ENCODE results near the gene PRDX2. TPM values are rescaled to one million over a fixed set of nuclear protein-coding genes. Genes with fewer than 3 reads are reported as not detected.

The PRDX2 gene
- total and polyA plus RNA-seq, 2 of the 4 experiments (the other 2 are of a cell fraction), result 371 to 378 TPM

DNA sequence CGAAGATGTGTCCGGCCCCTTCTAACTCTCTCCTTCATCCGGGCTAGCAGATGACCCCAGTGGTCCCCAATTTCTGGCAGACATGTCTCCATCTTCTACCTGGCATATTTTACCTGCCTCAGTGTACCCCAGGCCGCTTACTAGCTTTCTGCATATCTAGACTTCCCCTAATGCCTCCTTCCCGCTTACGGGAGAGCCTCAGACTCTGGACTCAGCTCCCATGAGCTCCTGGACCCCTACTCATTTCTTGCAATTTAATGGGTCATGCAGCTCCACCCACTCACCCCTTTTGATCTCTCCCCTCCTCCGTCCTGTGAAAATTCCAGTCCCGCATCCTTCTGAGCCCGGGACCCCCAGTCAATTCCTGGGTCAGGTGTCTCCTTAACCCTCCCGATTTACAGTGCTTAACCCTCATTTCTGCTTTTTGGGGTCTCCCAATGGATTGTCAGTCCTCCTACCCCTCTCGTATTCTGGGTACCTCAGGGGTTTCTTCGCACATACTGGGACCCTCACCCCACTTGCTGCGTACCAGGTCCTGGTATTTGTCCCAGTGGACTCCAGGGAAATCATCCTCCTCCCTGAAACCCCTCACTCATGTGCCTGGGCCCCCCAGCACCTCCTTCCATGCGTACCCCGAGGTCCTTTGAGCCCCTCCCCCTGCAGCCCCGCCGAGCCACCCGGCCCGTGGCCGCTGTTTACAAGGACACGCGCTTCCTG, 10.8 kb downstream of the PRDX2 start:
- TF ChIP-seq BHLHE40 (IDR thresholded peaks at IDR 0.05; ENCODE audit: low read depth, low read length), result peak; percentile 75; the same call in 1 of the 2 replicates
- TF ChIP-seq, protein P1, sequence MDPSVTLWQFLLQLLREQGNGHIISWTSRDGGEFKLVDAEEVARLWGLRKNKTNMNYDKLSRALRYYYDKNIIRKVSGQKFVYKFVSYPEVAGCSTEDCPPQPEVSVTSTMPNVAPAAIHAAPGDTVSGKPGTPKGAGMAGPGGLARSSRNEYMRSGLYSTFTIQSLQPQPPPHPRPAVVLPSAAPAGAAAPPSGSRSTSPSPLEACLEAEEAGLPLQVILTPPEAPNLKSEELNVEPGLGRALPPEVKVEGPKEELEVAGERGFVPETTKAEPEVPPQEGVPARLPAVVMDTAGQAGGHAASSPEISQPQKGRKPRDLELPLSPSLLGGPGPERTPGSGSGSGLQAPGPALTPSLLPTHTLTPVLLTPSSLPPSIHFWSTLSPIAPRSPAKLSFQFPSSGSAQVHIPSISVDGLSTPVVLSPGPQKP (IDR thresholded peaks at IDR 0.05; ENCODE audit: borderline replicate concordance, low read depth, low read length), result no peak
- Histone ChIP-seq H2AK5ac (ENCODE audit: low read depth, low read length) (peak overlapping the region; percentile 85), H3K23ac (ENCODE audit: low read depth, low read length) (peak overlapping the region; percentile 98), H3K4me3 (ENCODE audit: insufficient read depth, low read depth, low read length) (peak overlapping the region; percentile 97), H4K8ac (ENCODE audit: low read depth in 2 of 2, low read length in 2 of 2) (peak overlapping the region; percentile 45 to 92), H3K9me3 (ENCODE audit: control insufficient read depth, insufficient read depth, low read length) (no peaks in the 10 kb centered on the region), H4K5ac (ENCODE audit: low read depth, low read length) (peak overlapping the region; percentile 44), H2AK9ac (replicated peaks; ENCODE audit: low read depth, low read length, poor library complexity) (peak overlapping the region; percentile 95), H3K9ac (ENCODE audit: low read depth, low read length) (peak overlapping the region; percentile 63), H2BK15ac (ENCODE audit: low read depth, low read length) (peak overlapping the region; percentile 87; the same call in 1 of the 3 replicates), H2BK20ac (ENCODE audit: low read depth, low read length) (peak overlapping the region; percentile 63), H3K4me1 (ENCODE audit: control insufficient read depth, insufficient read depth, low read length) (peaks cover 22% of the 10 kb centered on the region), H3K18ac (ENCODE audit: low read depth, low read length) (peak overlapping the region; percentile 6), H3K56ac (ENCODE audit: extremely low read depth, insufficient read depth, low read length) (peak overlapping the region; percentile 89; the same call in 1 of the 2 replicates), H3K27me3 (ENCODE audit: control insufficient read depth, insufficient read depth, low read length) (no peaks in the 10 kb centered on the region), H2BK120ac (ENCODE audit: low read depth, low read length) (peak overlapping the region; percentile 67), H2BK5ac (ENCODE audit: low read depth, low read length, poor library complexity, severe bottlenecking) (peak overlapping the region; percentile 91), H3K4me2 (ENCODE audit: low read depth, low read length) (peak overlapping the region; percentile 80), H3K36me3 (ENCODE audit: control insufficient read depth, insufficient read depth, low read length) (no peaks in the 10 kb centered on the region), H3K4ac (ENCODE audit: low read depth, low read length) (peak overlapping the region; percentile 97), H3K9me1 (ENCODE audit: insufficient read depth, low read length) (no peaks in the 10 kb centered on the region; the same call in none of the 2 replicates), H3K27ac (ENCODE audit: insufficient read depth, low read length) (peak overlapping the region; percentile 89), H3K79me1 (ENCODE audit: low read depth in 1 of 2, low read length in 2 of 2) (peaks cover 0 to 39% of the 10 kb centered on the region in 2 experiments; a peak in 2 of 4 replicates), H2AFZ (replicated peaks; ENCODE audit: low read length, poor library complexity) (peak overlapping the region; percentile 81), H3K14ac (replicated peaks; ENCODE audit: low read depth, low read length) (peak overlapping the region; percentile 72), H4K20me1 (ENCODE audit: insufficient read depth, low read length) (peaks cover 20% of the 10 kb centered on the region), H4K91ac (ENCODE audit: insufficient read depth, low read depth, low read length) (peak overlapping the region; percentile 91)
- WGBS, 2 experiments (ENCODE audit: extremely low coverage in 2 of 2, insufficient read length in 1 of 2), result 13% methylated on average over 10 of the region's 22 CpGs; no CpG with 5 or more reads in 1 of the 2 experiments
- intact Hi-C loops (cut with micrococcal nuclease), result loop anchor here (1.0 kb wide), 1 partner anchor 13 kb away; no protein-coding TSS in a partner anchor
- ATAC-seq (ENCODE audit: low read depth) (no peak), DNase-seq (no peak)
- BruUV-seq (replicated peaks), result no TSS peak
- POLR2A ChIA-PET (ENCODE audit: unreplicated experiment), result interaction anchor here (1.4 to 2.4 kb wide), 3 partner anchors 8 to 13 kb away, joined by 3 to 11 read pairs (median 11); no protein-coding TSS in a partner anchor
- in situ Hi-C loops (cut with MboI; ENCODE audit: low sequenced_read_pairs), result loop anchor here (25.0 kb wide), 1 partner anchor 1047 kb away; no protein-coding TSS in a partner anchor
- dilution Hi-C loops (cut with HindIII; ENCODE audit: low sequenced_read_pairs, unreplicated experiment), result no loop called here
- CTCF ChIA-PET, result interaction anchor here (2.8 to 3.0 kb wide), 2 partner anchors 13 to 25 kb away, joined by 11 to 14 read pairs; no protein-coding TSS in a partner anchor
